GM19467 (cell line): ENCODE results near the gene MGA.
"Not testable (repeated sequence)": the region's sequence is repeated elsewhere in the genome, so short reads cannot be mapped to it uniquely, and the experiment has no call there.

Experiments used
- ATAC-seq: cut with Tn5 transposase; IDR thresholded peaks from one replicate; pipeline ENCODE4 v1.9.1; 2021; ENCODE audit warnings: mild to moderate bottlenecking, moderate library complexity; ENCODE audit not compliant: unreplicated experiment

Gene MGA

DNA sequence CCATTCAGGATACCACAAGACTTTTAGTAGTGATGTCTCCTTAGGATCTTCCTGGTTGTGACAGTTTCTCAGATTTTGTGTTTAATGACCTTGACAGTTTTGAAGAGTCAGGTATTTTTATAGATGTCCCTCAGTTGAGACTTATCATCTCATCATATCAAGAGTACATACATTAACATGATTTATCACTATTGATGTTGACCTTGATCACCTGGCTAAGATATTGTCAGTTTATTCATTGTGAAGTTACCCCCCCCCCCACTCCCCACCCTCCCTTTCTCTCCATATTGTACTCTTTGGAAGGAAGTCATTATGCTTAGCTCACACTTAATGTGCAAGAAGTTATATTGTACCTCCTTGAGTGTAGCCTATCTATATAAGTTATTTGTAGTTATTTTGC lies 42.9 kb downstream of the MGA start:
- ATAC-seq = no peak

DNA sequence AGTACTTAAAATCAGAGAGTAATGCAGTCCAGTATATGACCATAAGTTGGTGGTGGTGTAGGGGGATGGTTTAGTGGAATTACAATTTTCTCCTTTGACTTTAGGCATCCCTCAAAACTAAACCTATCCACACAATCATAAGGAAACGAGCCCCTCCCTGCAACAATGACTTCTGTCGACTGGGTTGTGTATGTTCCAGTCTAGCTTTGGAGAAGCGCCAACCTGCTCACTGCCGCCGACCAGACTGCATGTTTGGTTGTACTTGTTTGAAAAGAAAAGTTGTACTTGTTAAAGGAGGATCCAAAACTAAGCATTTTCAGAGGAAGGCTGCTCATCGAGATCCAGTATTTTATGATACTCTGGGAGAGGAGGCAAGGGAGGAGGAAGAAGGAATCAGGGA lies 52.8 kb downstream of the MGA start:
- no peak for ATAC-seq

DNA sequence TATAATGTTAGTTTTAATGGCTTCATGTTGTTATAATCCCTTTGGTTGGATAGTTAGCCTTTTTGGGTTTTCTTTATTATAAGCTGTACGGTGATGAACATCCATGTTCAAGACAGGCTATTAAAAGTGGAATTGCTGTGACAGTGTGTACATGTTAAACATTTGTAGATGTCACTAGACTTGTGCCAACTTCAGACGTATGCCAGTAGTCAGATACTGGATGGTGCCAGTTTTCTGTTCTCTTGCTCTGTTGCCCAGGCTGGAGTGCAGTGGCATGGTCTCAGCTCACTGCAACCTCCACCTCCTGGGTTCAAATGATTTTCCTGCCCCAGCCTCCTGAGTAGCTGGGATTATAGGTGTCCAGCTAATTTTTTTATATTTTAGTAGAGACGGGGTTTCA lies 54.1 kb downstream of the MGA start:
- no peak for ATAC-seq

DNA sequence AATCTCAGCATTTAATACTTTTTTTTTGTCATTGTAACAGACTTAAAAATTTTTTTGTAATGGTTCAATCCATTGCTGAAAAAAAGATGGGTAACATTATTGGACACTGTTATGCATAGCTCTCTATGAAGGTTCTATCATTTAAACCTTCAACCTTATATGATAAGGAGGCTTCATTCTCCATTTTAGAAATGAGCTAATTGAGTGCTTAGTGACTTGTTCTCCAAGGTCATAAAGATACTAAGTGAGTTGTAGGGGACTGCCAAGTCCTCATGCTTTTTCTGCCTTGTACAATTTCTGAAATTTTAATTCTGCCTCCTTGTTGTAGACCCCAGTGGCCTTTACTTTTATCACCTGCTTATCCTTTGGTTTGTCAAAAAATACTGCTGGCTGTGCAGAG lies 56.7 kb downstream of the MGA start:
- no peak for ATAC-seq

DNA sequence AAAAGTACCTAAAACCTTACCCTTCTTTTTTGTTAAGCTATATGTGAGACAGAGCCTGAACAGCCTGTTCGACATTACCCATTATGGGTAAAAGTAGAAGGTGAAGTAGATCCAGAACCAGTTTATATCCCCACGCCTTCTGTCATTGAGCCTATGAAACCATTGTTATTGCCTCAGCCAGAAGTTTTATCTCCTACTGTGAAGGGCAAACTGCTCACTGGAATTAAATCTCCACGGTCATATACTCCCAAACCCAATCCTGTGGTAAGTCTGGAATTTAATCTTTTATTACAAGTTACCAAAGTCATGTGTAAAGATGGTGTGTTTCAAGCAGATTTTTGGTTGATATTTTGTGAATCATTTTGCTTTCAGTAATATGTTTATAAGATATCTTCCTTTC lies 66.9 kb downstream of the MGA start:
- ATAC-seq = no peak

DNA sequence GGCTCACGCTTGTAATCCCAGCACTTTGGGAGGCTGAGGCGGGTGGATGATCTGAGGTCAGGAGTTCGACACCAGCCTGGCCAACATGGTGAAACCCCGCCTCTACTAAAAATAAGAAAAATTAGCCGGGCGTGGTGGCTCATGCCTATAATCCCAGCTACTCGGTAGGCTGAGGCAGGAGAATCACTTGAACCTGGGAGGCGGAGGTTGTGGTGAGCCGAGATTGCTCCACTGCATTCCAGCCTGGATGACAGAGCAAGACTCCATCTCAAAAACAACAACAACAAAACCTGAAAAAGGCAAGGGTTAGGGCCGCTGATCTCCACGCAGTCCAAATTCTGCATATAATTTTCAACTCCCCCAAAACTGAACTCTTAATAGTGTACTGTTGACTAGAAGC lies 67.9 kb downstream of the MGA start:
- not testable (repeated sequence) for ATAC-seq

DNA sequence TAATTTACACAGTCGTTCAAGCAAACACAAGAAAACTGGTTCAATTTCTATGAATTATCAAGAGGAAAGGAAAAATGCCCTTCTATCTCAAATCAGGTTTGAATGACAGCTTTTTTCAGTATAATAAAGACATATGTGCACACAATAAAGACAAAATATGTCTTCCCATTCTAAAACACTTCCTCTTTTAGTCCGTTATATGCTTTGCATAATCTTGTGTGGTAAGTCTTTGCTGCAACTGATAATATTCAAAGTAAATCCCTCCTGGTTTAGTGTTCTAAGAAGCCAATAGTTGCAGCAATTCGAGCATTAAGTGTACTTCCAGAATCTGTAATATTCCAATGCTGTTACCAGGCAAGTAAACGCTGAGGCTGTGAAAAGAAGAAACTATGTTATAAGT lies 70.3 kb downstream of the MGA start:
- ATAC-seq = no peak

DNA sequence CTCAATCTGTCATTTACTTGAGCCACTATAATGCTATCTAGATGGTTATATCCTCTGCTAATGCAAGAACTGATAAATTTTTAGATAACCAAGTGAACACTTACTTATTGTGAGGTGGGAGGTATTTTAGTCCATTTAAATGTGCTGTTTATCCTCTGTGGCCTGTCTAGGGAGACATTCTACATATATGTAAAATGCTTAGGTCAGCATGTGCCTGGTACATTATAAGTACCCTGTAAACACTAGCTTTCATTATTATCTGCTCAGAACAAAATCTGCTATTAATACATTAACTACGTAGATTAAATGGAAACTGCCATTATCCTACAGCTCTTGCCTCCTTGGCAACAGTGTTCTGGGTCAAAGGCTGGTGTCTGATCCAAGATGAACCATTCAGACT lies 72.3 kb downstream of the MGA start:
- no peak for ATAC-seq

DNA sequence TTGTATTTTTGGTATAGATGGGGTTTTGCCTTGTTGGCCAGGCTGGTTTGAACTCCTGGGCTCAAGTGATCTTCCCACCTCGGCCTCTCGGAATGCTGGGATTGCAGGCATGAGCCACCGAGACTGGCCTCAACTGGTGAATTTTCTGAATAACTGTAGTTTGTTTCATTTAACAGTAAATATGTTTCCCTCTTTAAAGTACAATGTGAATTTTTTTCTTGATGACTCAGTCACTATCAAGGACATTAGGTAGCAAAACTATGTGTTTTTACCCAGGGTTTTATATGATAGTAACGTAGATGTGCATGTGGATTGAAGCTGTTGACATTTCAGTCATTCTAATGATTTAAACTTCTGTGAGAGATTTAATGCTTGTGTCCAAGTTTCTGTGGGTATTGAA lies 73.9 kb downstream of the MGA start:
- no peak for ATAC-seq

DNA sequence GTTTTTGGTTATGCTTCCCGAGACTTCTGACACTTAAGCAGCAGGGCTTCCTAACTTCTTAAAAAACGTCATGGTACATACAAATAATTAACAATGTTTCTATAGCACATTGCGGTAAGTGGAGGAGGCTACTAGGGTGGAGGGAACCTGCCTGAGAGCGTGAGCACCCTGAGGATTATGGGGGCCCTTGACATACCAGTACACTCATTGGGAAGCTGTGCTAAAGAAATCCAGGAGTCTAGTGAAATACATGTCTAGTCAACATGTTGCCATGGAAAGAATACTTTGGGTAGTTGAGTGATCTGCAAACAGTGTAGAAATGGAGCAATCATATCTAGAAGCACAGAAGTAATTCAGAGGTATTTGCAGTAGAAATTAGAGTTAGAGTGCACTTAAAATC lies 74.8 kb downstream of the MGA start:
- no peak for ATAC-seq

DNA sequence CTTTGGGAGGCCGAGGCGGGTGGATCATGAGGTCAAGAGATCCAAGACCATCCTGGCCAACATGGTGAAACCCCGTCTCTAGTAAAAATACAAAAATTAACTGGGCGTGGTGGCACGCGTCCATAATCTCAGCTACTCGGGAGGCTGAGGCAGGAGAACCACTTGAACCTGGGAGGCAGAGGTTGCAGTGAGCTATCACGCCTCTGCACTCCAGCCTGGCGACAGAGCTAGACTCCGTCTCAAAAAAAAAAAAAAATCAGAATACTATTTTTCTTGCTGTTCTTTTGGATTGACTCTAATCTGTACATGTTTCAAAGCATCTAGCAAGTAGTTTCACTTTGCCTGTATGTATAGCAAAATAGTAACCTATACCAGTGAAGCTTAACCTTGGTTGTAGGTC lies 75.3 kb downstream of the MGA start:
- not testable (repeated sequence) for ATAC-seq

DNA sequence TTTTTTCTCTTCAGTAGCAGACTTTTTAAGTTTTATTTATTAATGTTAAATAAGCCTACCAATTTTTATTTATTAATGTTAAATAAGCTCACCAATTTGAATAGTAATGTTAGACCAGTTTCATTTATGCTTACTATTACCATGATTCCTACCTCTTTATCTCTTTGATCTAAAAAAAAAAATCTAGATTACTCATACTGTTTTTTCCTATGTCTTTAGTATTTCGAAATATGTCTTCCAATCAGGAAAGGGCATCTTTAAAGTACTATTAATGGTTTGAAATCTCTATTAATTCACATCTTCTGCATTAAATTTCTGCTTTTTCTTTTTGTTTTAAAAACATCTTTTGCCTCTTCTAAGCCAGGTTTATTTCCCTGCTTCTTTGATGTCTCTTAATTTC lies 86.6 kb downstream of the MGA start:
- no peak for ATAC-seq

DNA sequence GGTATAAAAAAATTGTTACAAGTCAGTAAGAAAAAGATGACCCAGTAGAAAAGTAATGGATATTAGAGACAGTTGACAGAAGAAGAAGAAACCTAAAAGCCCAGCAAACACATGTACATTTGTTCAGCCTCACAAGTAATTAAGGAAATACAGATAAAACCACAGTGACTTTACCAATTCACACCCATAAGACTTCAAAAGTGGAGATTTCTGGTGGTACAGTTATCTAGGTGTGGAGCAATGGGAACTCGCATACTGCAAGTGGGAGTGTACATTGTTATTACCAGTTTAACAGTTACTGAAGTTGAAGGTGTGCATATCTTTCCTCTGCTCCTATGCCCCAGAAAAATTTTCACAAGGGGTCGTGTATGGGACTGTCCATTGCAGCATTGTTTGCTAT lies 96.0 kb downstream of the MGA start:
- ATAC-seq = no peak

DNA sequence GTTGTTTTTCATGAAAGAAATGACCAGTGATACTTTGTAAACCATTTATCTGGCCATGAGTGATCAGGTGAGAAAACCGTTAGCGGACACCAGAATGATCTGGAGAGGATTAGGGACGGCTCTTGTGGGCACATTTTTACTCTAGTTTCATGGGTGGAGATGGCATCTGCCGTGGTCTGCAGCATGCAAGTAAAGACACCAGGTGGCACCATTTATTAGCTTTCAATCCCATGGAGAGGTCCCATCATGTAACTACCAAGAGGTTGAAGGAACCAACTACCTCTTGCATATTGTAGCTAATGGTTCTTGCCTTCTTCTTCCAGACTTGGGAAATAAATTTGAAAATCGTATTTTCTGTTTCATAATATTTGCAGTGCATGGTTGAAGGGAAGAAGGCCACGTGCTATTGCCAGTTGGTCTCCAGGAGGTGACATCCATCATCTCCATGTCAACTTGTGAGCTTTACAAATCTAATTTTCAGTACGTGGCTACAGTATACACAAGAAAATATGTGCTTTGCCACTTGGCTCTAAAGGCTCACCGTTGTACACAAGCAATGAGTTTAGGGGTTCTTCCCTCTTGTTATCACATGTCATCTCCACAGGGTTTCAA lies 112.6 kb downstream of the MGA start:
- ATAC-seq = no peak

DNA sequence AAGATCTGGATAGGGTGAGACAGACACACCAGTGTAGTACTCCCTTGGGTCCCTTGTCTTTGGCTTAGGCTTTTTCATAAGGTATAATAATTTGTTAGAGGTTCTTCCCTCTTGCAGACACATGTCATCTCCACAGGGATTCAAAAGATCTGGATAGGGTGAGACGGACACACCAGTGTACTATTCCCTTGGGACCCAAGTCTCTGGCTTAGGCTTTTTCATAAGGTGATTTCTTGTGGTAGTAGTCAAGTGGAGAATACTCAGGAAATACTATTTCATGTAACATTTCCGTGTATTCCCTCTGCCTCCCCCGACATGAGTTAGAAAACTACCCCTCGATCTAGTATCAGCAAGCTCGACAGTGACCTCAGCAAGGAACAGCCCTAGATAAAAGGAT lies 113.1 kb downstream of the MGA start:
- ATAC-seq = no peak

DNA sequence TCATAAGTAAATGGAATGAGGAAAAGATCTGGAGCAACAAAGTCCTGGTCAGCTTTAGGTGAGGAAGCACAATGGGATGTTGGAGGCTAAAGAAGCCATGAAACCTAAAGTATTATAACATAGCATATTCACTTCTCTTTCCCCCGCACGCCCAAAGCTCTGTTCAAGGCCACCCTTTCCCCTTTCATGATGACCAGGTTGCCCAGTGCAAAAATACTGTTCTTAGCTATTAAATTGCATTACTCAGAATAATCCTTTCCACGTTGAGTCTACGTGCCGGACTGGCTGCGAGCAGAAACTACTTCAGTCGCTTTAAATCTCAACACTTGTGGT lies 113.5 kb downstream of the MGA start:
- peak; percentile 2 for ATAC-seq

DNA sequence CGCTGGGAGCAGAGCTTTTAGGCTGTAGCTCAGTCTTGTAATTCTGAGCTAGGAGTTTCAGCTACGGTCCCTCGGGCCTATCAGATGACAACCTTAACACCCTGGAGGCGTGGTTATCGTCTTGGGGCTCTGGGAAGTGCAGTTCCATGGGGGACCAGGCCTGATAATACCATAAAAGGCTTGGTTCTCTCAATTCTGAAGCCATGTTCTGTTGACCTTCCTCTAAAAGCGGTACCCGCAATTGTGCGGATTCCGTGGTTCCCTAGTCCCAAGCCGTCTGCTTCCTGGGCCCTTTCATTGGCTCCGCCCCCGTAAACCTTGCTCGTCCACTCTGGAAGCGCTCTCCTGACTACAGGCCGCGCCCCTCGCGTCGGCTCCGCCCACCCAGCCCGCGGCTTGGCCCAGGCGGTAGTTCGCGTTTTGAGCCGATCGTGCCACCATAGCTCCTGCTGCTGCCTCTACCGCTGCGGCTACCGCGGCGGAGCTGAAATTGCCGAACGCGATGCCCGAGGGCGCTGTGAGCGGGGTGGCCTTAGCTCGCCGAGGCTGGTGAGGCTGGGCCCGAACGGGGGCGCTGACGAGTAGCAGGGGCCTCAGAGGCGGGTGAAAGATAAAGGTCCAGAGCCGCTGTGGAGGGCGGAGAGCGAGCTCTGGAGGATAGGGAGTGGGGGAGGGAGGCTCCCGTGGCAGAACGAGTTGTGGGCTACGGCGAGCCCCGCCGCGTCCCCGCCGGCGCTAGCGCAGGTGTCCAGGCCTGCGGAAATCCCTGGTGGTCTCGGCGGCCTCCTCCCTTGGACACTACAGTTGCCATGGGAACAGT lies 114.1 kb downstream of the MGA start, which contains the start of gene MAPKBP1:
TSS of gene MAPKBP1 (plus strand) at position 423 of the 820 bp plus-strand sequence. CDS start 792 bp downstream, outside the sequence.
- peak; percentile 76 for ATAC-seq

DNA sequence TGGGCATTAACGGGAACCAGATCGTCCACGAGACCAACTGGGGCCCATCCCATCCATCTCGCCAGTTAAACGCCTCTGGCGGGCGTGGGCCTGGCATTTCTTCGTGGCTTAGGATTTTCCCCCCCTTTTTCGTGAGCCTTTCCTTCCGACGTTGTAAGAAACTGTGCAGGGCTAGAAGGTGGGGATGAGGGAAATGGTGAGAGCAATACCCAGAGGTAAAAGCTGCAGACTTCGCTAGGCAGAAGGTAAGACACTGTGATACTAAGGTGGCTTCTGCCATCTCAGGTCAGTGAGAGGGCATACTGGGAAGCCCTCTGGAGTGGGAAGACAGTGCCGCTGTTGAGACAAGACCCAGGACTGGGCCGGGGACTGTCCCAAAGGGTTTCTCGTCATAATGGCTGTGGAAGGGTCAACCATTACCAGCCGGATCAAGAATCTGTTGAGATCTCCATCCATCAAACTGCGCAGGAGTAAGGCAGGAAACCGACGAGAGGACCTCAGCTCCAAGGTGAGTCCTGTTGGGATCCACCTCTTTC lies 114.7 kb downstream of the MGA start:
- no peak for ATAC-seq

DNA sequence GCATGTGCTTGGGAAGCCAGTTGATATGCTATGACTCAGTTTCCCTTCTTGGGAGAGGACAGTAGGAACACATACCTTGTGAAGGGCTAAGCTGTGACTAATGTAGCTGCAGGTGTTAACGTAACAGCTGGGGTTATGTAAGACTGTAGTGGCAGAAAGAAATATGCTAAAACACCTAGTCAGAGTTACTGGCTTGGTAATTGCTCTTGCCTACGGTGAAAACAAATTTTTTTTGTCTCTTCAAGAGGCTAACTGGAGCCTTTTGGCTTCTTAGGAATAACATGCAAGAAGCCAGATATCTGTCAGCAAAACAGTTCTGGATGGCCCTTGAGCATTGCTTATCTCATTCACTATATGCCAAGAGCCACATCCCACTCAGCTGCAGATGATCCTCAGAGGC lies 115.4 kb downstream of the MGA start:
- no peak for ATAC-seq

DNA sequence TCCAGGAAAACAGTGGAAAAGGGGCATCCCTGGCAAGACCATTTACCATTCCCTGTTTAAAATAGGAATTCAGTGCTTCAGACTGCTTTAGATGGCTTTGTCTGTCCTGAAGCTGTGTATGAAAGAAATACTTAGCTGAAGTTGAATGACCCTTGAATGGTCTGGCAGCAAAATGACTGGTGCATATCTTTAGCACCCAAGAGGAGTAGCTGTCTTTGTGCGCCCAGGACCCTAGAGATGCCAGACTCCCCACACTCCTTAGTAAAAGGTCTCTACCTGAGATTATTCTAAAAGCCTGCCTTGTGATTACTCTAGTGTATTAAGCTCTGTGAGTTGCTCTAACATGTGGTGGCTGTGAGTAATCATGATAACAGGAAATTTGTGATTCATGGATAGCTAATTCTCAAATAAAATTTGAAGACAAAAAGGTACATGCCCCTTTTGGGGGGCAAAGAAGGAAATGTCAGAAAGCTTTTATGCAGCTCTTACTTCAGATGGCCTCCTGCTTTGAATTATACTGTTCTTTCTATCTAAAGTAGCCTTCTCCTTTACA lies 117.3 kb downstream of the MGA start:
- ATAC-seq = no peak

DNA sequence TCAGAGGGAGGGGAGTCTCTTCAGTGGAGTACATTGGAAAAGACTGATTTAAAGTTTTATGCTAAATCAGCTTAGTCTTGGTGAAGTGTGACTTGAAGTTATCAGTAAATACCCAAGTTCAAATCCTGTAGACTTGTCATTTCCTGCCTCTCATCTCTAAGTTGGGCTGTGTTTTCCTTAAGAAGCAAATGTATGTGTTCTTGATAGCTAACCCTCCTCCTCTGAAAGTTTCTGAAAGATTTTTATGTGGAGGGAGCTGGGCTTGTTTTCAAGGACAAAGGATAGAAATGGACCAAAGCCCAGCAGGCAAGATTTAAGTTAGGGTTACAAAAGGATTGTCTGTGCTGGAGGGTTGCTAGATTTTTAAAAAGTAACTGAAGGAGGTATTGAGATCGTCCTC lies 118.3 kb downstream of the MGA start:
- ATAC-seq = no peak

DNA sequence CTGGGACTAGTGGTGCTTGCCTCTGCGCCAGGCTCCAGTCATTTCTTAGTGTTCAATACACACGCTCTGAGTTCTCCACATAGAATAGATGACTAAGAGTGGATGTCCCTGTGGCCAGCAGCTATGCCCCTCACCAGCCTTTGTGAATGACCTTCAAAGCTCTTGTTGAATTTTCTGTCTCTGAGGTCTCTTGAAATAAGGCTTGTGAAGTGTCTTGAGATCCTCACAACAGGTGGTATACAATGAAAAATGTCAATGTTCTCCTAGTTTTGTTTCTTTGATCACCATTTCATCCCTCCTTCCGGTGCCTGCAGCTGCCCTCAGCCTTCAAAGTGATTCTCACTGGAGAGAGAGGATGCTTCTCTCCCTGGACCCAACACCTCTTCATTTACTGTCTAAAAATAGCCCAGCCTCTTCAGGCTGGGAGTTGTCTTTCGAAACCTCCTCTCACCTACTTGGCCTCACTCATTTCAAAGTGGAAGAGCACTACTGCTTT lies 119.5 kb downstream of the MGA start:
- no peak for ATAC-seq
